SU-DHL-6 (cell line): ENCODE measurements around the gene UPK3A.

ENCODE experiments used
- CTCF ChIP-seq: fragments of 200-600 bp; sonication (generic); IDR thresholded peaks from one replicate; pipeline ENCODE4 v1.5.1; 2017; ENCODE audit warnings: antibody characterized with exemption, mild to moderate bottlenecking, low read length, moderate library complexity; ENCODE audit not compliant: insufficient read depth, poor library complexity, severe bottlenecking
- EZH2phosphoT487 ChIP-seq: fragments of 200-600 bp; sonication (generic), shearing (Covaris generic); conservative IDR thresholded peaks from 2 replicates; pipeline ENCODE4 v1.6.1; 2018; ENCODE audit warnings: mild to moderate bottlenecking, antibody characterized with exemption, low read length, moderate library complexity, mixed read lengths

- no peak for TF ChIP-seq CTCF
- no peak for TF ChIP-seq EZH2phosphoT487
Observed at GRCh38 chr22:45337536-45337935, 52.8 kb downstream of the UPK3A start.
